ENCODE measurements around the gene CLUH. TPM values are rescaled to one million over a fixed set of nuclear protein-coding genes. Genes with fewer than 3 reads are reported as not detected.

Gene CLUH
- total RNA-seq, 3 donors from 2014 or later = 120 to 149 (median 145) TPM

GRCh38 chr17:2647957-2648356, 63.6 kb downstream of the CLUH start:
- no peak for ATAC-seq
- intact Hi-C loops (cut with DNase I, micrococcal nuclease) = no loop called here
- no peak for DNase-seq
- Histone ChIP-seq H3K9me3 (no peaks in the 10 kb centered on the region), H3K36me3 (ENCODE audit: low read depth) (no peaks in the 10 kb centered on the region), H3K4me1 (ENCODE audit: low read depth) (no peaks in the 10 kb centered on the region), H3K4me3 (no peak overlapping the region)
- no peak for TF ChIP-seq CTCF (IDR thresholded peaks at IDR 0.05)

- Histone ChIP-seq H3K4me3 (no peak overlapping the region), H3K9me3 (no peaks in the 10 kb centered on the region), H3K36me3 (ENCODE audit: low read depth) (no peaks in the 10 kb centered on the region), H3K4me1 (ENCODE audit: low read depth) (no peaks in the 10 kb centered on the region)
- no peak for TF ChIP-seq CTCF (IDR thresholded peaks at IDR 0.05)
- no peak for DNase-seq
- ATAC-seq = no peak
- intact Hi-C loops (cut with DNase I, micrococcal nuclease) = no loop called here
Observed at GRCh38 chr17:2644971-2645370, 66.6 kb downstream of the CLUH start.

Small RNA genes within 50 kb of the gene (microRNA-seq; reads per million reads assigned to microRNA genes)
- gene MIR1253 = not detected
- gene MIR6776 = not detected

Other genes with a start within 250 kb of the CLUH start
- 10 to 100 TPM; 16.2 to 30.7 (median 19.9) TPM for gene METTL16, start 199.9 kb downstream of the CLUH start, total RNA-seq
- 100 to 1,000 TPM; 108 to 142 (median 112) TPM for gene PAFAH1B1, start 118.1 kb downstream of the CLUH start, total RNA-seq
- 1 to 10 TPM; 1.3 to 2.2 (median 2.2) TPM for gene CCDC92B, start 37.9 kb upstream of the CLUH start, total RNA-seq
- gene RAP1GAP2, start 84.7 kb upstream of the CLUH start, total RNA-seq = 10 to 100 TPM; 26.6 to 45.3 (median 43.3) TPM

Data from mucosa of descending colon (tissue), 3 donors.